Body of pancreas (tissue), 4 donors: Measurements from ENCODE around the gene MAST4. TPM values are rescaled to one million over a fixed set of nuclear protein-coding genes. Genes with fewer than 3 reads are reported as not detected.

ENCODE experiments used
- ATAC-seq: fragments of 150-250 bp; one replicate; pipeline ENCODE4 v1.9.1; 2016
- DNase-seq, 4 donors: peaks; one replicate each; pipeline ENCODE4 v3.0.0-alpha.2; 2019
- H3K27ac ChIP-seq, 4 donors: fragments of 200-600 bp; sonication (generic); 1 replicate in 3 of 4; 2 replicates in 1 of 4; pipeline versions ENCODE4 v1.5.1 to v1.6.1; 2016 to 2019; ENCODE audit warnings: mild to moderate bottlenecking in 1 of 4, mixed read lengths in 1 of 4, moderate library complexity in 1 of 4
- H3K27me3 ChIP-seq, 2 donors: fragments of 200-600 bp; sonication (generic); one replicate each; pipeline ENCODE4 v1.6.0; 2016; ENCODE audit warnings: mild to moderate bottlenecking in 1 of 2
- H3K36me3 ChIP-seq, 2 donors: fragments of 200-600 bp; sonication (generic); replicated peaks in 1 of 2; 2 replicates each; pipeline ENCODE4 v1.5.1; 2016; ENCODE audit warnings: low read depth in 2 of 2; ENCODE audit not compliant: insufficient read depth in 1 of 2
- H3K4me1 ChIP-seq: fragments of 200-600 bp; sonication (generic); one replicate; pipeline ENCODE4 v1.6.0; 2016
- H3K4me3 ChIP-seq, 2 donors: fragments of 200-600 bp; sonication (generic); 1 replicate in 1 of 2; 2 replicates in 1 of 2; pipeline ENCODE4 v1.5.1; 2016 to 2019
- H3K9me3 ChIP-seq, 3 donors: fragments of 200-600 bp; sonication (generic); 1 replicate in 2 of 3; 2 replicates in 1 of 3; pipeline ENCODE4 v1.5.1; 2016
- CTCF ChIP-seq, 7 experiments: fragments of 450-650 bp in 4 of 7; fragments of 200-600 bp in 3 of 7; sonication (generic) in 3 of 7; IDR thresholded peaks; one replicate each; pipeline ENCODE4 v1.5.1; 2016 to 2019; ENCODE audit warnings: antibody characterized with exemption in 7 of 7
- POLR2A ChIP-seq, 3 donors: fragments of 450-650 bp; IDR thresholded peaks; one replicate each; pipeline ENCODE4 v1.6.1; 2016; ENCODE audit warnings: antibody characterized with exemption in 3 of 3, mild to moderate bottlenecking in 2 of 3
- WGBS, 2 donors: methylation state at CpG; one replicate each; pipeline ENCODE4 v1.1.5; 2017; 5-methylcytosine and 5-hydroxymethylcytosine counted together
- intact Hi-C: fragments of 100-400 bp; cut with DNase I; formaldehyde crosslinking; loops from one replicate; pipeline ENCODE4 v1.15.1; 2023
- total RNA-seq, 2 donors: library from RNA; depleted of rRNA; stranded (reverse); fragments of >200 nt; gene quantifications; one replicate each; pipeline ENCODE4 v1.1.0, GENCODE V29; 2016

The MAST4 gene
- total RNA-seq, 2 donors from 2014 or later: 17.9 to 29.7 TPM

GRCh38 chr5:67095346-67096171 lies 499.4 kb downstream of the MAST4 start:
- no peaks in the 10 kb centered on the region for H3K9me3 ChIP-seq
- WGBS, 2 donors: 38 to 54% methylated on average over 8 of the region's 8 CpGs
- H3K27me3 ChIP-seq: no peaks in the 10 kb centered on the region
- no peak for TF ChIP-seq CTCF (IDR thresholded peaks at IDR 0.05)
- peak; percentile 70 for ATAC-seq
- DNase-seq: peak in 3 of 4 donors; percentile 52 to 64 (median 53)
- no peak overlapping the region for H3K4me3 ChIP-seq
- peak overlapping the region in 3 of 4 donors; percentile 29 to 63 (median 53) for H3K27ac ChIP-seq
- peaks cover 0 to 1% of the 10 kb centered on the region in 2 donors for H3K36me3 ChIP-seq
- intact Hi-C loops: no loop called here
- peaks cover 21% of the 10 kb centered on the region for H3K4me1 ChIP-seq

- Histone ChIP-seq H3K4me3 (no peak overlapping the region), H3K9me3 (no peaks in the 10 kb centered on the region), H3K27me3 (no peaks in the 10 kb centered on the region), H3K27ac (no peak overlapping the region), H3K4me1 (peaks cover 15% of the 10 kb centered on the region), H3K36me3 (peaks cover 2 to 5% of the 10 kb centered on the region in 2 donors)
- intact Hi-C loops: no loop called here
- no peak for TF ChIP-seq CTCF (IDR thresholded peaks at IDR 0.05)
- TF ChIP-seq POLR2A (IDR thresholded peaks at IDR 0.05): no peak
- ATAC-seq (no peak), DNase-seq (no peak)
Measured at GRCh38 chr5:67098656-67099055, 502.5 kb downstream of the MAST4 start.

GRCh38 chr5:67100301-67100700 lies 504.1 kb downstream of the MAST4 start:
- DNase-seq: no peak
- ATAC-seq: no peak
- TF ChIP-seq POLR2A (IDR thresholded peaks at IDR 0.05): no peak
- no peak for TF ChIP-seq CTCF (IDR thresholded peaks at IDR 0.05)
- Histone ChIP-seq H3K27me3 (no peaks in the 10 kb centered on the region), H3K9me3 (no peaks in the 10 kb centered on the region), H3K4me3 (no peak overlapping the region), H3K4me1 (peaks cover 7% of the 10 kb centered on the region), H3K36me3 (peaks cover 5% of the 10 kb centered on the region in 2 donors), H3K27ac (no peak overlapping the region)
- WGBS, 2 donors: 84 to 93% methylated on average over 10 of the region's 10 CpGs
- intact Hi-C loops: no loop called here

- Histone ChIP-seq H3K4me3 (no peak overlapping the region), H3K27me3 (no peaks in the 10 kb centered on the region), H3K27ac (no peak overlapping the region), H3K4me1 (peaks cover 8% of the 10 kb centered on the region), H3K9me3 (no peaks in the 10 kb centered on the region), H3K36me3 (peaks cover 5 to 8% of the 10 kb centered on the region in 2 donors)
- DNase-seq (no peak), ATAC-seq (no peak)
- WGBS, 2 donors: 85 to 90% methylated on average over 4 of the region's 4 CpGs
- intact Hi-C loops: no loop called here
- TF ChIP-seq POLR2A (IDR thresholded peaks at IDR 0.05) (no peak), CTCF (IDR thresholded peaks at IDR 0.05) (no peak)
Measured at GRCh38 chr5:67102708-67103107, 506.5 kb downstream of the MAST4 start.

GRCh38 chr5:67104859-67105258 lies 508.7 kb downstream of the MAST4 start:
- Histone ChIP-seq H3K4me3 (no peak overlapping the region), H3K4me1 (peaks cover 8% of the 10 kb centered on the region), H3K9me3 (no peaks in the 10 kb centered on the region), H3K27me3 (no peaks in the 10 kb centered on the region), H3K36me3 (peaks cover 5 to 8% of the 10 kb centered on the region in 2 donors), H3K27ac (no peak overlapping the region)
- TF ChIP-seq POLR2A (IDR thresholded peaks at IDR 0.05) (no peak), CTCF (IDR thresholded peaks at IDR 0.05) (no peak)
- no peak for ATAC-seq
- intact Hi-C loops: no loop called here
- 81 to 89% methylated on average over 1 of the region's 1 CpG for WGBS, 2 donors
- DNase-seq: no peak
